HG02623 (cell line): ENCODE results near the gene RBM19.

Experiments used
- ATAC-seq: cut with Tn5 transposase; IDR thresholded peaks from one replicate; pipeline ENCODE4 v1.9.1; 2021; ENCODE audit warnings: moderate library complexity; ENCODE audit not compliant: unreplicated experiment

The RBM19 gene

DNA sequence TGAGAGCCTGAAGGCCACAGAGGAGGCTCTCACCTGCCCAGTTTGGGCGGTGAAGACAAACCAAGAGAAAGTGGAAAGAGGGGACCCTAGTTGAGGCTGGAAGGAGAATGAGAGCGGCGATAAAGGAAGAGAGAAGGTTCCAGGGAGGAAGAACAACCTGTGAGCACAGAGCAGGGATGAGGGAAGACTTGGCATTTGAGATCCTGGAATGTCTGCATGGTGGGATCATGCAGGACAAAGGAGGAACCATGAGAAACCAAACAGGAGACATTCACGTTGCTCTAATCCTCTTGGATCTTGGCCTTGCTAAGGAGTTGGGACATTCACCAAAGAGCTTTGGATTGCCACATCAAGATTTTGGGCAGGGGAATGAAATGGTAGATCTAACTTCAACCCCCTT, 22.9 kb upstream of the RBM19 start:
- no peak for ATAC-seq

GRCh38 chr12:113988064-113988451, 21.9 kb upstream of the RBM19 start:
- ATAC-seq: no peak

- no peak for ATAC-seq
Observed at GRCh38 chr12:113987261-113988063, 21.3 kb upstream of the RBM19 start.

GRCh38 chr12:113984464-113984863, 18.3 kb upstream of the RBM19 start:
- no peak for ATAC-seq

- ATAC-seq: no peak
Observed at GRCh38 chr12:113983777-113984448, 17.8 kb upstream of the RBM19 start.

DNA sequence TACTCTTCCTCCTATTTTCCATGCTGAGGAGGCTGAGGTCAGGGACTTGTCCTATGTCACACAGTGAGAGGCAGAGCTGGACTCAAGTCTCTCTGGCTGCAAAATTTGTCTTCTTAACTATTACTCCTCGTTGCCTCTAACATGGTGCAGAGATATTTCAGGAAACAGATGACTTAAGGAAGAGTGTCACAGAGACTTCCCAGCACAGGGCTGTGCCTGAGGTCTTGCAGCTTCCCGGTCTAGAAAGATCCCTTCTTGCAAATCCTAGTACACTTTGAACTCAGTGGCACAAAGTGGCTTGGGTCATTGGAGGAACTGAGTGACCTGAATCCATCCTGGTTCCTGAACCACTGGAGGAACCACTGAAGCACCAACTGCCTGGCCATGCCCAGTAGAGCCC, 17.1 kb upstream of the RBM19 start:
- no peak for ATAC-seq

GRCh38 chr12:113981876-113982275, 15.8 kb upstream of the RBM19 start:
- ATAC-seq: no peak

DNA sequence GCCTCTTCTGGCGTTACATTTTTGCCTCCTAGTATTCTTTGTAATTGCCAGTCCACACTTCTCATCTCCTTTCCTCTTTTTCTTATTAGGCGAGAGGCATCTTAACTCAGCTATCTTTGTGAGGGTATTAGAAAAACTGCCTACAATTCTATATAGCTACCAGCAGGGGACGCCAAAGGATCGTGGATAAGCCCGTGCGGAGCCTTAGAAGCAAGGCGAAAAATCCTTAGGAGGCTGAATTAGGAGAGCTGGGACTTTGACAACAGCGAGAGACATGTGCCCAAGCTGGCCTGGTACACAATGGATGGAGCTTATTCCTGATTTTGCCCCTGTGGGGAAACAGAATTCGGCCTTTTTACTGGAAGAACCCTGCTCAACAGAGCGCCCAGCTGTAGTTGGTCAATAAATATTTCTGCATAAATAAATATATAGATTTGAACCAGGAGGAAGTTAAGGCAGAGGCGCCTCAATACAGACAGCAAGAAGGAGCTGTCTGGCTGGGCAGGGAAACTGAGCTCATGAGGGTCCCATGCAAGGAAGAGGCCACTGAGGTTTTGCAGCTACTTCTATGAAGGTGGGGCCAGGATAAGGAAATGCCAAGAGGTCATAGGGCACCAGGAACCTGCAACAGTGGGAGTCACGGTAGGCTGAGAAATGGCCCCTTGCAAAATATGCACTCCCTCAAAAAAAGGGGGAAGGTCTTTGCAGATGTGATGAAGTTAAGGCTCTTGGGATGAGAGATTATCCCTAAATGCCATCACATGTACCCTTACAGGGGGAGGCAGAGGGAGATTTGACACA, 14.6 kb upstream of the RBM19 start:
- no peak for ATAC-seq

GRCh38 chr12:113980054-113980453, 13.9 kb upstream of the RBM19 start:
- no peak for ATAC-seq

DNA sequence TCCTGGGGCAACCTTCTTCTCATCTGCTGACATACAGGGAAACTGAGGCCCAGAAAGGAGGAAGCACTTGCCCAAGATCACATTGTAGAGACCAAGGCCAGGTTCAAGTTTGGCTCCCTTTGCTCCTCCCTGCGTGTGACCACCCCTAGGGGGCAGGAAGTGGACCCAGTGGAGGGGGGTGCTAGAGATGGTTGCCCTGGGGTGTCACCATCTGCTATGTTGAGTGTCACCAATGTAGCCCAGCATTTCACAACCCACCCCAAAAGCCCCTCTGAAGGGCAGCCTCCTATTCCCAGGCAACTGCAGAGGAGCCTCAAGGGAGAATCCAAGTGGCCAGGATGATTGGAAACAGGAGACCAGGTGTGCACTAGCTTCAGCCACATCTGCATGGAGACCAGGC, 12.0 kb upstream of the RBM19 start:
- ATAC-seq: no peak

GRCh38 chr12:113974006-113974405, 7.9 kb upstream of the RBM19 start:
- ATAC-seq: no peak

- no peak for ATAC-seq
Observed at GRCh38 chr12:113973109-113973904, 7.2 kb upstream of the RBM19 start.

- no peak for ATAC-seq
Observed at GRCh38 chr12:113971392-113971791, 5.3 kb upstream of the RBM19 start.

DNA sequence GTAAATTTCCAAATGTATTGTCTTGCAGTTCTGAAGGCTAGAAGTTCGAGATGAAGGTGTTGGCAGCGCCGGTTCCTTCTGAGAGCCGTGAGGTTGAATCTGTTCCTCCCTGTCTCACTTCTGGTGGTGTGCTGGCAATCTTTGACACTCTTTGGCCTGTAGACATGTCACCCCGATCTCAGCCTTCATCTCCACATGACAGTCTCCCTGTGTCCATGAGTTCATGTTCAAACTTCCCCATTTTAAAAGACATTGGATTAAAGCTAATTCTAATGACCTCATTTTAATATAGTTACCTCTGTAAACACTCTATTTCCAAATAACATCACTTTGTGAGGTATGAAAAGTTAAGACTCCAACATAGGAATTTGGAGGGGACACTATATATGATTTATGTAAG, 4.1 kb upstream of the RBM19 start:
- no peak for ATAC-seq

GRCh38 chr12:113967368-113967767, 1.2 kb upstream of the RBM19 start:
- ATAC-seq: no peak

DNA sequence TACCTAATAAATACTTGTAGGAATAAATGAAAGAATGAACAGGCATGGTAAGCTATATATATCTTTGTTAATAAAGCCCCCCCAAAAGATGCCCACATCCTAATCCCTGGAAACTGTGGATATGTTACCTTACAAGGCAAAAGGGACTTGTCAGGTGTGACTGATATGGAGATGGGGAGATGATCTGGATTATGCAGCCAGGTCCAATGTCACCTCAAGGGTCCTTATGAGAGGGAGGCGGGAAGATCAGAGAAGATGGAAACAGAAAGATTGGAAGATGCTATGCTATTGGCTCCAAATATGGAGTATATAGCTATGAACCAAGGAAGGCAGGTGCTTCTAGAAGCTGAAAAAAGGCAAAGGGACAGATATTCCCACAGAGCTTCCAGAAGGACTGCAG, 3.4 kb downstream of the RBM19 start:
- no peak for ATAC-seq

DNA sequence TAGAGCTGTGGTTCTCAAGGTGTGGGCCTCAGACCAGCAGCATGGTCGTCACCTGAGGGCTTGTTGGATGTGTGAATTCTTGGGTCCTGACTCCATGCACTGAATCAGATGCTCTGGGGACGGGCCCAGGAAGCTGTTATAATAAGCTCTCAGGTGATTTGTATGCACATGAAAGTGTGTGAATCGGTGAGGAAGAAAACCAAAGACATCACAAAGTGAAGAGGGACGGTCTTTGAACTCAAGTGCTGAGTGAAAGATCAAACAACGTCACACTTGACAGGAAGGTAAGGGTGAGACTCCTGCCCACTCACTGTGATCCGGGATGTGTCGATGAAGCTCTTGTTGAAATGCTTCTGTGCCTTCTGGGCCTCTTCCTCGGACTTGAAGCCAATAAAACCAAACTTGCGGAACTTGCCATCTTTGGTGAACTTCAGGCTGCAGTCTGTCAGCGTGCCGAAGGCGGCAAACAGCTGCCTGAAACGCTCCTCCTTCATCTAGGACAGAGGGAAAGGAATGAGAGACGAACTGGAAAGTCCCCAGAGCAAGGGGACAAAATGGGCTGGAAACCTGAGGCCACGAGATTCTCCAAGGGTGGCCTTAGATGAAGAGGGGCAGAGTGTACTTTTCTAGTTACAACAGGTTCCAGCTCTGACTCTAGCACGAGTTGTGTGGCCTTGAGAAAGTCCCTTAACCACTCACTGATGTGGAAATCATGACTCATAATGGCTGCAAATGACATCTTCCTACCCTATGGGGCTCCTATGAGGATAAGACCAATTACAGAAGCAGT, 4.0 kb downstream of the RBM19 start:
- ATAC-seq: no peak

- no peak for ATAC-seq
Observed at GRCh38 chr12:113960030-113960429, 6.1 kb downstream of the RBM19 start.

- ATAC-seq: no peak
Observed at GRCh38 chr12:113959096-113959495, 7.0 kb downstream of the RBM19 start.

DNA sequence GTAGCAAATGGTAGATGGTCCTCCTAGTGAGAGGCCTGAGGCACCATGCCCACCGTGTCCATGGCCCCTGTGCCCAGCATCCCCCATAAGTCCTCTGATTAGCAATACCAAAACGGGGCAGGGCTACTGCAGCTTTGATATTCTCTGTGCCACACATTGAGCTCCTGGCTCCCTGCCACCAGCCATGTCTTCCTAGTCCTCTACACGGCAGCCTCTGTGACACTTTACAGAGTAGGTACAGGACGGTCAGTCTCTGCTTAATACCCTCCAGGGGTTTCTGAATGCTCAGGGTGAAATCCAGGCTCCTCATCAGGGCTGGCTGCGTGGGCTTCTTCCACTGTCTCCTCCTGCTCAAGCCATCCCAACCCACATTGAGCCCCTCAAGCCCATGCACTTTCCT, 8.0 kb downstream of the RBM19 start:
- no peak for ATAC-seq
